IMR-90 (cell line): ENCODE data around the gene MTERF2. TPM values are rescaled to one million over a fixed set of nuclear protein-coding genes. Genes with fewer than 3 reads are reported as not detected.

Experiments used
- ATAC-seq: fragments of 200-7000 bp; cut with Tn5 transposase; 2 replicates; pipeline ENCODE4 v1.9.1; 2020; ENCODE audit warnings: low read depth, mild to moderate bottlenecking, moderate library complexity
- BruUV-seq: library from RNA; stranded (reverse); fragments of 400-500 nt; replicated peaks from 2 replicates; lab custom pipeline; 2021; lab: Mats Ljungman, UMichigan
- CTCF ChIA-PET: fragments of 300-600 bp; formaldehyde crosslinking; extraction: SDS; loops from one replicate; lab custom pipeline; 2021; ENCODE audit warnings: antibody characterized with exemption; lab: Yijun Ruan, JAX
- POLR2A ChIA-PET: fragments of 300-600 bp; sonication (Branson Sonifier 250); formaldehyde crosslinking; loops from one replicate; lab custom pipeline; 2022; ENCODE audit warnings: antibody characterized with exemption; ENCODE audit not compliant: unreplicated experiment; lab: Charles Lee
- DNase-seq: peaks from one replicate; pipeline ENCODE4 v3.0.0; 2013
- H2AFZ ChIP-seq: replicated peaks from 2 replicates; pipeline ENCODE3; 2013; ENCODE audit warnings: low read length, mild to moderate bottlenecking; ENCODE audit not compliant: poor library complexity
- H2AK5ac ChIP-seq: 2 replicates; pipeline ENCODE4 v1.6.1; 2013; ENCODE audit warnings: low read depth, low read length, inconsistent platforms
- H2AK9ac ChIP-seq: replicated peaks from 2 replicates; pipeline ENCODE3; 2013; ENCODE audit warnings: mild to moderate bottlenecking, low read depth, low read length, moderate library complexity; ENCODE audit not compliant: poor library complexity
- H2BK120ac ChIP-seq: 2 replicates; pipeline ENCODE4 v1.6.1; 2013; ENCODE audit warnings: low read depth, low read length, inconsistent platforms
- H2BK15ac ChIP-seq: 3 replicates; pipeline ENCODE4 v1.6.1; 2013; ENCODE audit warnings: low read depth, low read length, inconsistent platforms
- H2BK20ac ChIP-seq: 2 replicates; pipeline ENCODE4 v1.6.1; 2013; ENCODE audit warnings: low read depth, mild to moderate bottlenecking, inconsistent platforms, low read length, moderate library complexity
- H2BK5ac ChIP-seq: 2 replicates; pipeline ENCODE4 v1.6.1; 2013; ENCODE audit warnings: mild to moderate bottlenecking, low read depth, low read length, inconsistent platforms; ENCODE audit not compliant: poor library complexity, severe bottlenecking
- H3K14ac ChIP-seq: replicated peaks from 2 replicates; pipeline ENCODE4 v1.6.1; 2013; ENCODE audit warnings: low read depth, low read length, inconsistent platforms
- H3K18ac ChIP-seq: 2 replicates; pipeline ENCODE4 v1.6.1; 2013; ENCODE audit warnings: low read depth, low read length, control low read depth
- H3K23ac ChIP-seq: 2 replicates; pipeline ENCODE4 v1.6.1; 2013; ENCODE audit warnings: low read depth, low read length, inconsistent platforms
- H3K27ac ChIP-seq: 2 replicates; pipeline ENCODE4 v1.5.1; 2013; ENCODE audit warnings: mild to moderate bottlenecking, control low read depth, low read length; ENCODE audit not compliant: insufficient read depth
- H3K27me3 ChIP-seq: 2 replicates; pipeline ENCODE4 v1.6.1; 2013; ENCODE audit warnings: low read length; ENCODE audit not compliant: control insufficient read depth, insufficient read depth
- H3K36me3 ChIP-seq: 2 replicates; pipeline ENCODE4 v1.6.1; 2013; ENCODE audit warnings: low read length, mixed read lengths; ENCODE audit not compliant: control insufficient read depth, insufficient read depth
- H3K4ac ChIP-seq: 2 replicates; pipeline ENCODE4 v1.6.1; 2013; ENCODE audit warnings: low read depth, low read length, inconsistent platforms
- H3K4me1 ChIP-seq: 2 replicates; pipeline ENCODE4 v1.6.1; 2013; ENCODE audit warnings: low read length, mixed read lengths; ENCODE audit not compliant: control insufficient read depth, insufficient read depth
- H3K4me2 ChIP-seq: 2 replicates; pipeline ENCODE4 v1.6.1; 2013; ENCODE audit warnings: low read depth, mild to moderate bottlenecking, control low read depth, low read length, moderate library complexity
- H3K4me3 ChIP-seq: 2 replicates; pipeline ENCODE4 v1.5.1; 2013; ENCODE audit warnings: low read depth, mild to moderate bottlenecking, control low read depth, low read length, moderate library complexity; ENCODE audit not compliant: insufficient read depth
- H3K56ac ChIP-seq: 2 replicates; pipeline ENCODE4 v1.6.1; 2013; ENCODE audit warnings: low read length, inconsistent platforms; ENCODE audit not compliant: insufficient read depth; ENCODE audit errors: extremely low read depth
- H3K79me1 ChIP-seq, 2 experiments: 2 replicates each; pipeline ENCODE4 v1.6.1; 2013; ENCODE audit warnings: low read length in 2 of 2, inconsistent platforms in 1 of 2, low read depth in 1 of 2
- H3K9ac ChIP-seq: 2 replicates; pipeline ENCODE4 v1.6.1; 2013; ENCODE audit warnings: low read depth, low read length, control low read depth
- H3K9me1 ChIP-seq: 2 replicates; pipeline ENCODE4 v1.6.1; 2013; ENCODE audit warnings: low read length, inconsistent platforms; ENCODE audit not compliant: insufficient read depth
- H3K9me3 ChIP-seq: 2 replicates; pipeline ENCODE4 v1.6.1; 2013; ENCODE audit warnings: low read length; ENCODE audit not compliant: control insufficient read depth, insufficient read depth
- H4K20me1 ChIP-seq: 2 replicates; pipeline ENCODE4 v1.6.1; 2013; ENCODE audit warnings: low read length, inconsistent platforms; ENCODE audit not compliant: insufficient read depth
- H4K5ac ChIP-seq: 2 replicates; pipeline ENCODE4 v1.6.1; 2013; ENCODE audit warnings: mild to moderate bottlenecking, low read depth, low read length, control low read depth
- H4K8ac ChIP-seq, 2 experiments: 2 replicates each; pipeline ENCODE4 v1.6.1; 2013; ENCODE audit warnings: low read depth in 2 of 2, low read length in 2 of 2, control low read depth in 1 of 2, inconsistent platforms in 1 of 2
- H4K91ac ChIP-seq: 2 replicates; pipeline ENCODE4 v1.6.1; 2013; ENCODE audit warnings: low read depth, low read length, inconsistent platforms; ENCODE audit not compliant: insufficient read depth
- ELK1 ChIP-seq: fragments of 150-350 bp; IDR thresholded peaks from 2 replicates; pipeline ENCODE4 v1.6.1; 2016; ENCODE audit warnings: low read depth, mild to moderate bottlenecking, low read length, moderate library complexity, borderline replicate concordance
- RFX5 ChIP-seq: IDR thresholded peaks from 2 replicates; pipeline ENCODE4 v1.8.0; 2012; ENCODE audit warnings: low read depth, mild to moderate bottlenecking, low read length, moderate library complexity
- USF2 ChIP-seq: fragments of 150-350 bp; IDR thresholded peaks from 2 replicates; pipeline ENCODE4 v1.6.1; 2017; ENCODE audit warnings: mild to moderate bottlenecking, antibody characterized with exemption, low read length, low read depth
- WGBS, 2 experiments: methylation state at CpG; one replicate each; pipeline versions ENCODE4 v1.1.5 to v1.1.7; 2013; ENCODE audit warnings: missing lambda C conversion rate in 2 of 2; ENCODE audit not compliant: insufficient read length in 1 of 2; ENCODE audit errors: extremely low coverage in 2 of 2; 5-methylcytosine and 5-hydroxymethylcytosine counted together
- dilution Hi-C: fragments of 300-500 bp; cut with HindIII; formaldehyde crosslinking; loops from one replicate; pipeline ENCODE4 v1.14.3; 2018; ENCODE audit warnings: low sequenced_read_pairs; ENCODE audit not compliant: unreplicated experiment
- in situ Hi-C: fragments of 300-500 bp; cut with MboI; formaldehyde crosslinking; loops from 3 replicates; pipeline ENCODE4 v1.14.3; 2019; ENCODE audit warnings: low sequenced_read_pairs, inconsistent platforms, mixed read lengths
- intact Hi-C: fragments of 100-400 bp; cut with micrococcal nuclease; formaldehyde crosslinking; loops from 2 replicates; pipeline ENCODE4 v1.10.0; 2022
- polyA plus RNA-seq, 3 experiments: library from polyadenylated mRNA; depleted of rRNA; stranded (reverse); fragments of >200 nt; gene quantifications; 2 replicates each; pipeline ENCODE4 v1.2.3, GENCODE V29; 2012; ENCODE audit warnings: low replicate concordance in 1 of 3
- total RNA-seq: library from RNA; depleted of rRNA; stranded (reverse); fragments of >200 nt; gene quantifications from 2 replicates; pipeline ENCODE4 v1.2.3, GENCODE V29; 2012

MTERF2 gene
- total and polyA plus RNA-seq, 2 of the 4 experiments (the other 2 are of a cell fraction): 3.0 to 3.8 TPM

GRCh38 chr12:106994579-106995220 is 7.8 kb upstream of the MTERF2 start:
- DNase-seq (peak; percentile 74), ATAC-seq (peak; percentile 99)
- Histone ChIP-seq H2AK5ac (peak overlapping the region; percentile 60; the same call in 1 of the 2 replicates), H3K4me2 (peak overlapping the region; percentile 71), H2BK20ac (peak overlapping the region; percentile 93), H3K4me3 (no peak overlapping the region), H4K8ac (peak overlapping the region in 1 of 2 experiments; percentile 75; a peak in 3 of 4 replicates), H4K20me1 (no peaks in the 10 kb centered on the region), H3K79me1 (no peaks in the 10 kb centered on the region; a peak in 2 of 4 replicates), H3K56ac (peak overlapping the region; percentile 69), H3K23ac (peak overlapping the region; percentile 70; the same call in 1 of the 2 replicates), H3K36me3 (peaks cover 3% of the 10 kb centered on the region; the same call in 1 of the 2 replicates), H4K5ac (peak overlapping the region; percentile 56; the same call in 1 of the 2 replicates), H2AK9ac (no peak overlapping the region), H3K9me1 (peaks cover 6% of the 10 kb centered on the region; the same call in 1 of the 2 replicates), H2BK15ac (peak overlapping the region; percentile 86; the same call in 2 of the 3 replicates), H3K14ac (peak overlapping the region; percentile 65), H3K9me3 (no peaks in the 10 kb centered on the region), H3K27ac (peak overlapping the region; percentile 73; the same call in 1 of the 2 replicates), H3K9ac (peak overlapping the region; percentile 21; the same call in 1 of the 2 replicates), H3K27me3 (no peaks in the 10 kb centered on the region), H2AFZ (peak overlapping the region; percentile 36), H2BK5ac (peak overlapping the region; percentile 90), H3K18ac (peak overlapping the region; percentile 69), H2BK120ac (peak overlapping the region; percentile 95), H3K4ac (peak overlapping the region; percentile 85), H4K91ac (peak overlapping the region; percentile 77), H3K4me1 (peaks cover 4% of the 10 kb centered on the region)
- WGBS, 2 experiments: no CpG with 5 or more reads among the region's 2 CpGs
- ChIA-PET POLR2A (interaction anchor here (0.6 kb wide), 2 partner anchors 8 to 27 kb away, joined by 3 read pairs; partner anchors contain the start of gene MTERF2), CTCF (interaction anchor here (0.7 to 1.0 kb wide), 2 partner anchors 37 to 97 kb away, joined by 3 read pairs; no protein-coding TSS in a partner anchor)
- no peak for TF ChIP-seq ELK1
- TF ChIP-seq RFX5: no peak
- no peak for TF ChIP-seq USF2
- dilution Hi-C loops (no loop called here), intact Hi-C loops (loop anchor here (2.0 kb wide), 1 partner anchor 32 kb away; no protein-coding TSS in a partner anchor), in situ Hi-C loops (no loop called here)
- no TSS peak for BruUV-seq
